OCI-LY3 (cell line): ENCODE data around the gene FAP.

Experiments
- H2AFZ ChIP-seq: fragments of 200-600, 300-600 bp; shearing (Covaris generic); 2 replicates; pipeline ENCODE4 v1.6.0; 2014; ENCODE audit warnings: antibody characterized with exemption, low read depth, low read length
- H3K27ac ChIP-seq: fragments of 200-600, 300-600 bp; sonication (generic); 2 replicates; pipeline ENCODE4 v1.5.1; 2014; ENCODE audit warnings: mild to moderate bottlenecking, low read length, moderate library complexity, mixed read lengths
- H3K27me3 ChIP-seq: fragments of 200-600, 300-600 bp; sonication (generic); 2 replicates; pipeline ENCODE4 v1.6.1; 2014; ENCODE audit warnings: low read depth, low read length, mixed read lengths
- H3K36me3 ChIP-seq: fragments of 200-600, 300-600 bp; sonication (generic); replicated peaks from 2 replicates; pipeline ENCODE3; 2014; ENCODE audit warnings: low read depth, low read length, mixed read lengths
- H3K4me1 ChIP-seq: fragments of 300-600, 200-600 bp; sonication (generic); 2 replicates; pipeline ENCODE4 v1.6.1; 2014; ENCODE audit warnings: low read length, mixed read lengths
- H3K4me2 ChIP-seq: fragments of 200-600, 300-600 bp; sonication (generic); 2 replicates; pipeline ENCODE4 v1.6.1; 2014; ENCODE audit warnings: low read length, mixed read lengths
- H3K4me3 ChIP-seq: fragments of 300-600, 200-600 bp; sonication (generic); 2 replicates; pipeline ENCODE4 v1.5.1; 2014; ENCODE audit warnings: antibody characterized with exemption, mild to moderate bottlenecking, low read length, moderate library complexity
- H3K79me2 ChIP-seq: fragments of 300-600, 200-600 bp; shearing (Covaris generic); 2 replicates; pipeline ENCODE4 v1.6.1; 2014; ENCODE audit warnings: mild to moderate bottlenecking, low read length, mixed read lengths
- H3K9ac ChIP-seq: fragments of 300-600, 200-600 bp; shearing (Covaris generic); 2 replicates; pipeline ENCODE4 v1.6.0; 2014; ENCODE audit warnings: mild to moderate bottlenecking, low read length, moderate library complexity
- H3K9me3 ChIP-seq: fragments of 200-600, 300-600 bp; shearing (Covaris generic); 2 replicates; pipeline ENCODE4 v1.6.1; 2014; ENCODE audit warnings: low read length, mixed read lengths; ENCODE audit not compliant: insufficient read depth
- H4K20me1 ChIP-seq: fragments of 200-600, 300-600 bp; sonication (generic); 2 replicates; pipeline ENCODE4 v1.6.1; 2016; ENCODE audit warnings: low read length, mixed read lengths; ENCODE audit not compliant: insufficient read depth
- CTCF ChIP-seq: fragments of 200-600, 300-600 bp; sonication (generic); IDR thresholded peaks from 2 replicates; pipeline ENCODE4 v1.5.1; 2014; ENCODE audit warnings: antibody characterized with exemption, low read length, low read depth
- EZH2phosphoT487 ChIP-seq: fragments of 200-600 bp; shearing (Covaris generic); IDR thresholded peaks from 2 replicates; pipeline ENCODE4 v1.6.1; 2018; ENCODE audit warnings: antibody characterized with exemption, mixed run types, low read depth

FAP gene

GRCh38 chr2:162155093-162155492 lies 88.2 kb downstream of the FAP start:
- Histone ChIP-seq H3K4me2 (no peak overlapping the region; the same call in 1 of the 2 replicates), H4K20me1 (no peaks in the 10 kb centered on the region), H3K9ac (no peak overlapping the region), H3K4me1 (peaks cover 5% of the 10 kb centered on the region; the same call in 1 of the 2 replicates), H3K9me3 (no peaks in the 10 kb centered on the region), H3K4me3 (no peak overlapping the region), H2AFZ (no peak overlapping the region), H3K27ac (no peak overlapping the region), H3K36me3 (no peaks in the 10 kb centered on the region), H3K79me2 (no peaks in the 10 kb centered on the region), H3K27me3 (peaks cover 28% of the 10 kb centered on the region)
- TF ChIP-seq CTCF: peak; percentile 54
- TF ChIP-seq EZH2phosphoT487: no peak

GRCh38 chr2:162153608-162154224 lies 89.5 kb downstream of the FAP start:
- no peak overlapping the region for H3K9ac ChIP-seq
- H3K27ac ChIP-seq: no peak overlapping the region
- no peaks in the 10 kb centered on the region for H3K79me2 ChIP-seq
- H3K36me3 ChIP-seq: no peaks in the 10 kb centered on the region
- H4K20me1 ChIP-seq: no peaks in the 10 kb centered on the region
- peak overlapping the region; percentile 46 for H3K4me2 ChIP-seq
- H3K27me3 ChIP-seq: peaks cover 31% of the 10 kb centered on the region
- no peaks in the 10 kb centered on the region for H3K9me3 ChIP-seq
- peak overlapping the region; percentile 38 for H3K4me3 ChIP-seq
- H3K4me1 ChIP-seq: peaks cover 5% of the 10 kb centered on the region; the same call in 1 of the 2 replicates
- no peak for TF ChIP-seq EZH2phosphoT487
- TF ChIP-seq CTCF: peak; percentile 89
- no peak overlapping the region for H2AFZ ChIP-seq

GRCh38 chr2:162152147-162152546 lies 91.1 kb downstream of the FAP start, which contains the start of gene GCG:
Gene GCG (minus strand): TSS chr2:162152247. CDS start chr2:162149178, 3,069 bp downstream.
- peaks cover 31% of the 10 kb centered on the region for H3K27me3 ChIP-seq
- H3K27ac ChIP-seq: no peak within 1 kb of the TSS
- H3K9me3 ChIP-seq: no peaks in the 10 kb centered on the region
- no peaks in the 10 kb centered on the region for H3K36me3 ChIP-seq
- H3K9ac ChIP-seq: no peak within 1 kb of the TSS
- peaks cover 5% of the 10 kb centered on the region; the same call in 1 of the 2 replicates for H3K4me1 ChIP-seq
- no peaks in the 10 kb centered on the region for H4K20me1 ChIP-seq
- TF ChIP-seq EZH2phosphoT487 (no peak), CTCF (no peak)
- no peak within 1 kb of the TSS for H2AFZ ChIP-seq
- H3K79me2 ChIP-seq: no peaks in the 10 kb centered on the region
- H3K4me3 ChIP-seq: no peak within 1 kb of the TSS
- no peak within 1 kb of the TSS for H3K4me2 ChIP-seq

- Histone ChIP-seq H3K27ac (no peak overlapping the region), H3K4me1 (peaks cover 5% of the 10 kb centered on the region; the same call in 1 of the 2 replicates), H3K27me3 (peaks cover 23% of the 10 kb centered on the region), H3K36me3 (no peaks in the 10 kb centered on the region), H3K4me2 (no peak overlapping the region), H3K9me3 (no peaks in the 10 kb centered on the region), H3K4me3 (no peak overlapping the region), H3K79me2 (no peaks in the 10 kb centered on the region), H4K20me1 (no peaks in the 10 kb centered on the region), H2AFZ (no peak overlapping the region), H3K9ac (no peak overlapping the region)
- TF ChIP-seq EZH2phosphoT487 (no peak), CTCF (no peak)
Observed at GRCh38 chr2:162149940-162150339, 93.3 kb downstream of the FAP start.
